ENCODE results near the gene CFAP119.

The CFAP119 gene

DNA sequence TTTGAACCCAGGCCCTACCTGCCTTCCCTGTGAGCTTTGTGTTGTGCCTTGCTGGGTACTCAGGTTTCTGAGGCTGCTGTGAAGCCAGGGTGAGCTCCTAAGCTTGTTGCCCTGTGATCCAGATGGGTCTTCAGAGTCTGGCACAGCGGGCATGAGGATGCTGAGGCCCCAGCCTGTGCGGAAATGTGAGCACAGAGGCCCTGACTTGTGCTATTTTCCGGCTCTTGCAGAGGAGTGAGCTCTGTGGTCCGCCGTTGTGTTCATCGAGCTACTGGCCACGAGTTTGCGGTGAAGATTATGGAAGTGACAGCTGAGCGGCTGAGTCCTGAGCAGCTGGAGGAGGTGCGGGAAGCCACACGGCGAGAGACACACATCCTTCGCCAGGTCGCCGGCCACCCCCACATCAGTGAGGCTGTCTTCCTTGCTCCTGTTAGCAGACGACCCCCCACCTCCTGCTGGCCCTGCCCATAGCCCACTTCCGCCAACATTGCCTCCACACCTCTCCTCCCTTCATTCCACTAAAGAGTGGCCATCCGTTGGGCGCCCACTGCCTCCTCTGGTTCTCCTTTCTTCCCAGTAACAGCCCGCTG is 10.9 kb downstream of the CFAP119 start:
- Histone ChIP-seq H3K27ac (ENCODE audit: low read length) (no peak overlapping the region), H4K20me1 (ENCODE audit: insufficient read depth, low read length) (no peaks in the 10 kb centered on the region), H3K4me3 (ENCODE audit: low read length) (no peak overlapping the region), H2AFZ (ENCODE audit: low read depth, low read length) (no peak overlapping the region), H3K36me3 (replicated peaks; ENCODE audit: low read depth, low read length) (peaks cover 13% of the 10 kb centered on the region), H3K79me2 (ENCODE audit: low read length) (peaks cover 23% of the 10 kb centered on the region), H3K27me3 (ENCODE audit: low read depth, low read length) (no peaks in the 10 kb centered on the region), H3K4me2 (ENCODE audit: low read length) (no peak overlapping the region), H3K9me3 (ENCODE audit: insufficient read depth, low read length) (no peaks in the 10 kb centered on the region), H3K9ac (ENCODE audit: low read length) (no peak overlapping the region), H3K4me1 (ENCODE audit: low read length) (peaks cover 5% of the 10 kb centered on the region)
- TF ChIP-seq, protein P1, sequence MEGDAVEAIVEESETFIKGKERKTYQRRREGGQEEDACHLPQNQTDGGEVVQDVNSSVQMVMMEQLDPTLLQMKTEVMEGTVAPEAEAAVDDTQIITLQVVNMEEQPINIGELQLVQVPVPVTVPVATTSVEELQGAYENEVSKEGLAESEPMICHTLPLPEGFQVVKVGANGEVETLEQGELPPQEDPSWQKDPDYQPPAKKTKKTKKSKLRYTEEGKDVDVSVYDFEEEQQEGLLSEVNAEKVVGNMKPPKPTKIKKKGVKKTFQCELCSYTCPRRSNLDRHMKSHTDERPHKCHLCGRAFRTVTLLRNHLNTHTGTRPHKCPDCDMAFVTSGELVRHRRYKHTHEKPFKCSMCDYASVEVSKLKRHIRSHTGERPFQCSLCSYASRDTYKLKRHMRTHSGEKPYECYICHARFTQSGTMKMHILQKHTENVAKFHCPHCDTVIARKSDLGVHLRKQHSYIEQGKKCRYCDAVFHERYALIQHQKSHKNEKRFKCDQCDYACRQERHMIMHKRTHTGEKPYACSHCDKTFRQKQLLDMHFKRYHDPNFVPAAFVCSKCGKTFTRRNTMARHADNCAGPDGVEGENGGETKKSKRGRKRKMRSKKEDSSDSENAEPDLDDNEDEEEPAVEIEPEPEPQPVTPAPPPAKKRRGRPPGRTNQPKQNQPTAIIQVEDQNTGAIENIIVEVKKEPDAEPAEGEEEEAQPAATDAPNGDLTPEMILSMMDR (IDR thresholded peaks at IDR 0.05; ENCODE audit: low read depth, low read length), result no peak

DNA sequence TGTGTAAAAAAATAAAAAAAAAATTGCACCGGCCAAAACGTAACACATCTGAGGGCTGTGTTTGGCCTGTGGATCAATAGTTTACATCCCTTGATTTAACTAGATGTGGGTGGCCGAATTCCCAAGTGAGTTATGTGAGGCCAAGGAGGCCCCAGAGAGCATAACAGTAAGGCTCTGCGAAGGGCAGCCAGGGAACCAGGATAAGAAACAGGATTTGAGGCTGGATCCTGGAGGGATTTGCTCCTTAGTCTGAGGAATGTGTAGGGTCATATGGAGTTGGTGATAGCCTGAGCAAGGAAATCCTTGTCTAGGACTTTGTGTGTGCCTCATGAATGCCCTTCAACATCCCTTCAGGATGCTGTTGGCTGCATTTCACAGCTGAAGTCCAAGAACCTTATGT is 11.7 kb downstream of the CFAP119 start:
- H3K36me3 ChIP-seq (replicated peaks; ENCODE audit: low read depth, low read length), result peaks cover 17% of the 10 kb centered on the region
- no peak overlapping the region for H3K9ac ChIP-seq (ENCODE audit: low read length)
- no peak overlapping the region for H3K4me3 ChIP-seq (ENCODE audit: low read length)
- no peaks in the 10 kb centered on the region for H3K27me3 ChIP-seq (ENCODE audit: low read depth, low read length)
- no peak overlapping the region for H3K27ac ChIP-seq (ENCODE audit: low read length)
- H4K20me1 ChIP-seq (ENCODE audit: insufficient read depth, low read length), result no peaks in the 10 kb centered on the region
- no peak overlapping the region for H2AFZ ChIP-seq (ENCODE audit: low read depth, low read length)
- no peak overlapping the region for H3K4me2 ChIP-seq (ENCODE audit: low read length)
- TF ChIP-seq, protein P1 (IDR thresholded peaks at IDR 0.05; ENCODE audit: low read depth, low read length), result no peak
- TF ChIP-seq EZH2phosphoT487 (IDR thresholded peaks at IDR 0.05; ENCODE audit: low read depth), result no peak
- H3K9me3 ChIP-seq (ENCODE audit: insufficient read depth, low read length), result no peaks in the 10 kb centered on the region
- peaks cover 5% of the 10 kb centered on the region for H3K4me1 ChIP-seq (ENCODE audit: low read length)
- peaks cover 23% of the 10 kb centered on the region for H3K79me2 ChIP-seq (ENCODE audit: low read length)

DNA sequence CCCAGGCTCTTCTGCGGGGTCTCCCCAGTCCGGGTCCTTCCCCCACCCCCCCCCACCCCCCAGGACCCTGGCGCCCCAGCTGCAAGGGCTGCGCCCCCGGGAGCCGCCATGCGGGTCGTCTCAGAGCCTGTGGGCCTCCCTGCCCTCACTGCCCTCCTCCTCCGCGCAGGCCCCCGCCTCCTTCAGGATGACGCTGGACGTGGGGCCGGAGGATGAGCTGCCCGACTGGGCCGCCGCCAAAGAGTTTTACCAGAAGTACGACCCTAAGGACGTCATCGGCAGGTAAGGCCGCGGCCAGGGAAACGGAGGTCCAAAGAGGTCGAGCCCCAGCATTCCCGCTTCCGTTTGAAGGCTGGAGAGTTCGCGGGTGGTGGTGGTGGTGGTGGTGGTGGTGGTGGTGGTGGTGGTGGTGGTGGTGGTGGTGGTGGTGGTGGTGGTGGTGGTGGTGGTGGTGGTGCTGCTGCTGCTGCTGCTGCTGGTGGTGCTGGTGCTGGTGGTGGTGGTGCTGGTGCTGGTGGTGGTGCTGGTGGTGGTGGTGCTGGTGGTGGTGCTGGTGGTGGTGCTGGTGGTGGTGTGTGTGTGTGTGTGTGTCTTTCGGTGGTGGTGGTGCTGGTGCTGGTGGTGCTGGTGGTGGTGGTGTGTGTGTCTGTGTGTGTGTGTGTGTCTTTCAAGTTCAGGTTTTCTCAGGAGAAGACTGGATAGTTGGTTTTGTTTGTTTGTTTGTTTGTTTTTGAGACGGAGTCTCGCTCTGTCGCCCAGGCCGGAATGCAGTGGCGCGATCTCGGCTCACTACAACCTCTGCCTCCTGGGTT is 13.0 kb downstream of the CFAP119 start:
- peak overlapping the region; percentile 63 for H3K9ac ChIP-seq (ENCODE audit: low read length)

More for the DNA sequence above, 13.0 kb downstream of the CFAP119 start:
- TF ChIP-seq, protein P1 (IDR thresholded peaks at IDR 0.05; ENCODE audit: low read depth, low read length), result no peak
- TF ChIP-seq EZH2phosphoT487 (IDR thresholded peaks at IDR 0.05; ENCODE audit: low read depth), result no peak
- peak overlapping the region; percentile 83 for H3K4me3 ChIP-seq (ENCODE audit: low read length)
- peaks cover 5% of the 10 kb centered on the region for H3K4me1 ChIP-seq (ENCODE audit: low read length)
- H3K4me2 ChIP-seq (ENCODE audit: low read length), result peak overlapping the region; percentile 63
- H3K27ac ChIP-seq (ENCODE audit: low read length), result no peak overlapping the region
- no peaks in the 10 kb centered on the region for H3K9me3 ChIP-seq (ENCODE audit: insufficient read depth, low read length)
- H4K20me1 ChIP-seq (ENCODE audit: insufficient read depth, low read length), result no peaks in the 10 kb centered on the region
- peaks cover 23% of the 10 kb centered on the region for H3K79me2 ChIP-seq (ENCODE audit: low read length)
- no peaks in the 10 kb centered on the region for H3K27me3 ChIP-seq (ENCODE audit: low read depth, low read length)
- peaks cover 20% of the 10 kb centered on the region for H3K36me3 ChIP-seq (replicated peaks; ENCODE audit: low read depth, low read length)
- no peak overlapping the region for H2AFZ ChIP-seq (ENCODE audit: low read depth, low read length)
